B cell (primary cell): Measurements from ENCODE around the gene MTHFR.

Experiments used
- EZH2 ChIP-seq: IDR thresholded peaks from 2 replicates; pipeline ENCODE4 v1.6.1; 2012; ENCODE audit warnings: borderline replicate concordance, low read depth, mild to moderate bottlenecking, moderate library complexity, low read length; ENCODE audit not compliant: insufficient read depth, poor library complexity, severe bottlenecking
- TF ChIP-seq, protein P1 (sequence below): fragments of 200-600 bp; IDR thresholded peaks from one replicate; pipeline ENCODE4 v1.8.0; 2022; ENCODE audit warnings: antibody characterized with exemption, mild to moderate bottlenecking

DNA sequence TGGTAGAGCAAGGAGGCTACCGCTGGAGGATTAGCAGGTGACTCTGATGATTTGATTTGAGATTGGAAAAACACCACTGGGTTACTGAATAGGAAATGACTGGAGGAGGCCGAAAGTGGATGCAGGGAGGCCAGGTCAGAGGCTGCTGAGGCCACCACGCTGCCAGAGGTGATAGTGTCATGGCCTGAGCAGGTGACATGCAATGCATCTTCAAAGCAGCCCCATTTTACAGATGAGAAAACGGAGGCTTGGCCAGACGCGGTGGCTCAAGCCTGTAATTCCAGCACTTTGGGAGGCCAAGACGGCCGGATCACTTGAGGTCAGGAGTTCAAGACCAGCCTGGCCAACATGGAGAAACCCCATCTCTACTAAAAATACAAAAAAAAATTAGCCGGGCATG lies 31.0 kb downstream of the MTHFR start:
- TF ChIP-seq, protein P1, sequence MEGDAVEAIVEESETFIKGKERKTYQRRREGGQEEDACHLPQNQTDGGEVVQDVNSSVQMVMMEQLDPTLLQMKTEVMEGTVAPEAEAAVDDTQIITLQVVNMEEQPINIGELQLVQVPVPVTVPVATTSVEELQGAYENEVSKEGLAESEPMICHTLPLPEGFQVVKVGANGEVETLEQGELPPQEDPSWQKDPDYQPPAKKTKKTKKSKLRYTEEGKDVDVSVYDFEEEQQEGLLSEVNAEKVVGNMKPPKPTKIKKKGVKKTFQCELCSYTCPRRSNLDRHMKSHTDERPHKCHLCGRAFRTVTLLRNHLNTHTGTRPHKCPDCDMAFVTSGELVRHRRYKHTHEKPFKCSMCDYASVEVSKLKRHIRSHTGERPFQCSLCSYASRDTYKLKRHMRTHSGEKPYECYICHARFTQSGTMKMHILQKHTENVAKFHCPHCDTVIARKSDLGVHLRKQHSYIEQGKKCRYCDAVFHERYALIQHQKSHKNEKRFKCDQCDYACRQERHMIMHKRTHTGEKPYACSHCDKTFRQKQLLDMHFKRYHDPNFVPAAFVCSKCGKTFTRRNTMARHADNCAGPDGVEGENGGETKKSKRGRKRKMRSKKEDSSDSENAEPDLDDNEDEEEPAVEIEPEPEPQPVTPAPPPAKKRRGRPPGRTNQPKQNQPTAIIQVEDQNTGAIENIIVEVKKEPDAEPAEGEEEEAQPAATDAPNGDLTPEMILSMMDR: no peak
- no peak for TF ChIP-seq EZH2
